ENCODE results near the gene DHTKD1. TPM values are rescaled to one million over a fixed set of nuclear protein-coding genes. Genes with fewer than 3 reads are reported as not detected.
"Not testable (repeated sequence)": the region's sequence is repeated elsewhere in the genome, so short reads cannot be mapped to it uniquely, and the experiment has no call there.

Gene DHTKD1
- total RNA-seq, 2 donors from 2014 or later: 20.8 to 36.6 TPM

DNA sequence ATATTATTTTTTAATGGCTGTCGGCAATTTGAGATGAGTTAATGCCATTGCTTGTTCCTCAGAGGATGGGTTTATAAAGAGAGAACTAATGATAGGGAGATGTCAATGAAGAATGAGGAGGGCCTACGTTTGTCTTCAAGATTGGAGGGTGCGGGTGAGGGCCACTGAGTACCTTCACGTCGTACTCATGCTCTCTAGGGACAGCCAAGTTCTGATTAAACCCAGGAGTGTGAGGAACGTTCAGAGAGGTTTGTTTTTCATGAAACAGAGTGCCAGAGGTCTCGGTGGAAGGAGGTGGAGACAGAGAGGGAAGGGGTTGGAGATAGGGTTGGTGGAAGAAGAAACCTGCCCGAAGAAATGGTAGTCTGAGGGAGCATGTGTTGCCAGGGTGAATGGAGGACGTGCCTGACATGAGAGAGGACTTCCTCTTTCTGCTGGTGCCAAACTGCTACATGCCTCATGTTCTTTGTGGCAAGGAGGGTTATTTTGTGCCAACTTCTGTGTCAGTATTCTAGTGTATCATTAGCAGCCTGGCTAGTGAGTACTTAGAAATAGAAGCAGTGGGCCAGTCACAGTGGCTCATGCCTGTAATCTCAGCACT is 8.9 kb downstream of the DHTKD1 start:
- TF ChIP-seq POLR2A (IDR thresholded peaks at IDR 0.05): no peak
- TF ChIP-seq, protein P1, sequence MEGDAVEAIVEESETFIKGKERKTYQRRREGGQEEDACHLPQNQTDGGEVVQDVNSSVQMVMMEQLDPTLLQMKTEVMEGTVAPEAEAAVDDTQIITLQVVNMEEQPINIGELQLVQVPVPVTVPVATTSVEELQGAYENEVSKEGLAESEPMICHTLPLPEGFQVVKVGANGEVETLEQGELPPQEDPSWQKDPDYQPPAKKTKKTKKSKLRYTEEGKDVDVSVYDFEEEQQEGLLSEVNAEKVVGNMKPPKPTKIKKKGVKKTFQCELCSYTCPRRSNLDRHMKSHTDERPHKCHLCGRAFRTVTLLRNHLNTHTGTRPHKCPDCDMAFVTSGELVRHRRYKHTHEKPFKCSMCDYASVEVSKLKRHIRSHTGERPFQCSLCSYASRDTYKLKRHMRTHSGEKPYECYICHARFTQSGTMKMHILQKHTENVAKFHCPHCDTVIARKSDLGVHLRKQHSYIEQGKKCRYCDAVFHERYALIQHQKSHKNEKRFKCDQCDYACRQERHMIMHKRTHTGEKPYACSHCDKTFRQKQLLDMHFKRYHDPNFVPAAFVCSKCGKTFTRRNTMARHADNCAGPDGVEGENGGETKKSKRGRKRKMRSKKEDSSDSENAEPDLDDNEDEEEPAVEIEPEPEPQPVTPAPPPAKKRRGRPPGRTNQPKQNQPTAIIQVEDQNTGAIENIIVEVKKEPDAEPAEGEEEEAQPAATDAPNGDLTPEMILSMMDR (IDR thresholded peaks at IDR 0.05): no peak
- no peak overlapping the region for H3K4me3 ChIP-seq
- H3K36me3 ChIP-seq (replicated peaks in 1 of 2; ENCODE audit: insufficient read depth in 1 of 2, low read depth in 2 of 2): peaks cover 0 to 2% of the 10 kb centered on the region in 2 donors
- WGBS, 2 donors: 69 to 77% methylated on average over 9 of the region's 9 CpGs
- no peaks in the 10 kb centered on the region for H3K9me3 ChIP-seq
- H3K27ac ChIP-seq: no peak overlapping the region
- H3K4me1 ChIP-seq: peaks cover 5% of the 10 kb centered on the region
- no peaks in the 10 kb centered on the region for H3K27me3 ChIP-seq
- DNase-seq: no peak
- intact Hi-C loops (cut with DNase I): no loop called here
- no peak for ATAC-seq

DNA sequence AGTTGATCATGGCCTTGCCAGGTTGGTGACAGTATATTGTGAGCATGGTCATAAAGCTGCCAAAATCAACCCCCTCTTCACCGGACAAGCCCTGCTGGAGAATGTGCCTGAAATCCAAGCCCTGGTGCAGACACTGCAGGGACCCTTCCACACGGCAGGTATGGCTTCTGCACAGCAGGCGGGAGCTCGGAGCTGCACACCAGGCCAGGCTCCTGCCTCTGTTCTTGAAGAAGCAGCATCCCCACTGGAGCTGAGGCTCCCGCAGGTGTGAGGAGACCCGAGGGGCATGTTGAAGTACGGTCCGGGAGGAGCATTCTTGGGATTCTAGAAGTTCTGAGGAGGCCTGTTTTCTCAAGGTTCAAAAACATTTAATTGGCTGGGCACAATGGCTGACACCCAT is 12.7 kb downstream of the DHTKD1 start:
- 93 to 100% methylated on average over 1 to 8 of the region's 8 CpGs for WGBS, 2 donors
- DNase-seq (no peak), ATAC-seq (no peak)
- H3K9me3 ChIP-seq: no peaks in the 10 kb centered on the region
- H3K27me3 ChIP-seq: no peaks in the 10 kb centered on the region
- no peak overlapping the region for H3K4me3 ChIP-seq
- TF ChIP-seq POLR2A (IDR thresholded peaks at IDR 0.05): no peak
- TF ChIP-seq, protein P1 (IDR thresholded peaks at IDR 0.05): no peak
- intact Hi-C loops (cut with DNase I): no loop called here
- H3K4me1 ChIP-seq: no peaks in the 10 kb centered on the region
- peaks cover 0 to 11% of the 10 kb centered on the region in 2 donors for H3K36me3 ChIP-seq (replicated peaks in 1 of 2; ENCODE audit: insufficient read depth in 1 of 2, low read depth in 2 of 2)
- no peak overlapping the region for H3K27ac ChIP-seq

DNA sequence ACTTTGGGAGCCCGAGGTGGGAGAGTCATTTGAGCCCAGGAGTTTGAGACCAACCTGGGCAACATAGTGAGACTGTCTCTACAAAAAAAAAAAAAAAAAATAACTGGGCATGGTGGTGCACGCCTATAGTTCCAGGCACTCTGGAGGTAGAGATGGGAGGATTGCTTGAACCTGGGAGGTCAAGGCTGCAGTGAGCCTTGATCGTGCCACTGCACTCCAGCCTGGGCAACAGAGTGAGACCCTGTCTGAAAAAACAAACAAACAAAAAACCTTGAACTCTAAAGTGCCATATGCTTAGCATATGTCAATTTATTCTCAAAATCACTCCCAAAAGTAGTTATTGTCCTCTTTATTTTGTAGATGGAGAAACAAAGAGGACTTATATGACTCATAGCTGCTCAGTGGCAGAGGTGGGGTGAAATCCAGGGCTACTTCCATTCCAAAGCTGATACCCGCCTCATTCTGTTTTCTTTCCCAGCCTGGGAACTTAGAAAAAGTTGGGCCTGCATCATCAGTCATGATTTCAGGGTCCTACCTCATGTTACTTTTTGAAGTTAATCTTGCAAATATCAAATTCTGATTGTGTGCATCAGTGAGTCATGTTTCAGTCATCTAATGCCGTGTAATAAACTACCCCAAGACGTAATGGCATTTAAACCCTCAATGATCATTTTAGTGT is 13.3 kb downstream of the DHTKD1 start:
- 72 to 84% methylated on average over 6 of the region's 6 CpGs for WGBS, 2 donors
- intact Hi-C loops (cut with DNase I): no loop called here
- Histone ChIP-seq H3K27ac (no peak overlapping the region), H3K4me3 (no peak overlapping the region), H3K9me3 (no peaks in the 10 kb centered on the region), H3K36me3 (replicated peaks in 1 of 2; ENCODE audit: insufficient read depth in 1 of 2, low read depth in 2 of 2) (peaks cover 0 to 16% of the 10 kb centered on the region in 2 donors), H3K27me3 (no peaks in the 10 kb centered on the region), H3K4me1 (no peaks in the 10 kb centered on the region)
- DNase-seq: no peak
- TF ChIP-seq POLR2A (IDR thresholded peaks at IDR 0.05): no peak
- TF ChIP-seq, protein P1 (IDR thresholded peaks at IDR 0.05): no peak
- no peak for ATAC-seq

DNA sequence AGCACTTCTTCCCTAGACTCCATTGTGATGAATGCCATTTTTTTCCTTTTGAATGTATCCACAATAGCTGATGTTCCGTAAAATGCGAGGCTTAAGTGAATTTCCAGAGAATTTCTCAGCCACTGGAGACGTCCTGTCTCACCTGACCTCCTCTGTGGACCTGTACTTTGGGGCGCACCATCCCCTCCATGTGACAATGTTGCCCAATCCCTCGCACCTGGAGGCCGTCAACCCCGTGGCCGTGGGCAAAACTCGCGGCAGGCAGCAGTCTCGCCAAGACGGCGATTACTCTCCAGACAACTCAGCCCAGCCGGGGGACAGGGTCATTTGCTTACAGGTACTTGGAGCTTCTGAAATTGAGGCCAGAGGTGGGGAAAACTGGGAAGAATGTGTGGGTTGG is 20.2 kb downstream of the DHTKD1 start:
- DNase-seq: no peak
- no peaks in the 10 kb centered on the region for H3K27me3 ChIP-seq
- ATAC-seq: no peak
- H3K27ac ChIP-seq: no peak overlapping the region
- TF ChIP-seq, protein P1 (IDR thresholded peaks at IDR 0.05): no peak
- no peak for TF ChIP-seq POLR2A (IDR thresholded peaks at IDR 0.05)
- intact Hi-C loops (cut with DNase I): no loop called here
- H3K36me3 ChIP-seq (replicated peaks in 1 of 2; ENCODE audit: insufficient read depth in 1 of 2, low read depth in 2 of 2): peaks cover 0 to 20% of the 10 kb centered on the region in 2 donors
- no peaks in the 10 kb centered on the region for H3K4me1 ChIP-seq
- no peaks in the 10 kb centered on the region for H3K9me3 ChIP-seq
- 94 to 96% methylated on average over 8 to 14 of the region's 14 CpGs for WGBS, 2 donors
- H3K4me3 ChIP-seq: no peak overlapping the region

DNA sequence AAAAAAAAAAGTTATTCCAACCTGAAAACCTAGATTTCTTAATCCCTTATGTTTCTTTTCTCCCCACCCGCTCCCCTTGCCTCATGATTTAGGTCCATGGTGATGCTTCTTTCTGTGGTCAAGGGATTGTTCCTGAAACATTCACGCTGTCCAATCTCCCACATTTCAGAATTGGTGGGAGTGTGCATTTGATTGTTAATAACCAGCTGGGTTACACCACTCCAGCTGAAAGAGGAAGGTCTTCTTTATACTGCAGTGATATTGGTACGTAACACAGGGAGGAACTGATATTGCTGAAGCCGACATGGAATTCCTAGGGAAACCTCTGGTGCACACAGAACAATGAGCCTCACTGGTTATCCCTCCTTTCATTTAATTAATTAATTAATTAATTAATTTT is 22.7 kb downstream of the DHTKD1 start:
- Histone ChIP-seq H3K27ac (no peak overlapping the region), H3K36me3 (replicated peaks in 1 of 2; ENCODE audit: insufficient read depth in 1 of 2, low read depth in 2 of 2) (peaks cover 0 to 14% of the 10 kb centered on the region in 2 donors), H3K4me1 (no peaks in the 10 kb centered on the region), H3K9me3 (no peaks in the 10 kb centered on the region), H3K4me3 (no peak overlapping the region), H3K27me3 (no peaks in the 10 kb centered on the region)
- TF ChIP-seq POLR2A (IDR thresholded peaks at IDR 0.05): no peak
- TF ChIP-seq, protein P1 (IDR thresholded peaks at IDR 0.05): no peak
- intact Hi-C loops (cut with DNase I): no loop called here
- WGBS, 2 donors: 90 to 98% methylated on average over 4 of the region's 4 CpGs
- DNase-seq: no peak
- no peak for ATAC-seq

DNA sequence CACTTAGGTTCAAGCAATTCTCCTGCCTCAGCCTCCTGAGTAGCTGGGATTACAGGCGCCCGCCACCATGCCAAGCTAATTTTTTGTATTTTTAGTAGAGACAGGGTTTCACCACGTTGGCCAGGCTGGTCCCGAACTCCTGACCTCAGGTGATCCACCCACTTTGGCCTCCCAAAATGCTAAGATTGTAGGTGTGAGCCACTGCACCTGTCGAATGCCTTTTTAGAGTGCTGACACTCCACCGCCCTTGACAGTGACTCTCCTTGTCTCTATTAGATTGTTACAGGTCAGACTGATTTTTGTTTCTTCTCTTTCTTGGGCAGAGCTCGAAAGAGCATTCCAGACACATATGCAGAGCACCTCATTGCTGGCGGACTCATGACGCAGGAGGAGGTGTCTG is 28.6 kb downstream of the DHTKD1 start:
- 89 to 92% methylated on average over 9 of the region's 9 CpGs for WGBS, 2 donors

More for the DNA sequence above, 28.6 kb downstream of the DHTKD1 start:
- H3K36me3 ChIP-seq (replicated peaks in 1 of 2; ENCODE audit: insufficient read depth in 1 of 2, low read depth in 2 of 2); H3K4me1 ChIP-seq; H3K27me3 ChIP-seq; H3K4me3 ChIP-seq; intact Hi-C loops (cut with DNase I); H3K27ac ChIP-seq; DNase-seq; ATAC-seq; H3K9me3 ChIP-seq: not testable (repeated sequence)
